ENCODE results near the gene SLTM.
"Not testable (repeated sequence)": the region's sequence is repeated elsewhere in the genome, so short reads cannot be mapped to it uniquely, and the experiment has no call there.

The SLTM gene

DNA sequence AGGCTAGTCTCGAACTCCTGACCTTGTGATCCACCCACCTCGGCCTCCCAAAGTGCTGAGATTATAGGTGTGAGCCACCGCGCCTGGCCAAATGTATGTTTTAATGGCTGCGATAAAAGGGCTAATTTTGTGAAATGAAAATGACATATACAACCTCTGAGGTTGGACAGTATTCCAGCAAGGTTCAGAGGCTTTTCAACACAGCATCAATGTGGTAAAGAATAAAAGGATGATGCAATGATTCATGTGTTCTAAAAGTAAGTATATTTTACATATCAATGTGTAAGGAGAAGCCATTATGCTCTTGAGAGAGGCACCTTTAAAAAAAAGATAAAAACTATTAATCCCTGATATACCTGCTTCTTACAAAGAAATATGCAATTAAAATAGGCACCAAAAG is 6.7 kb downstream of the SLTM start:
- no peak for DNase-seq

DNA sequence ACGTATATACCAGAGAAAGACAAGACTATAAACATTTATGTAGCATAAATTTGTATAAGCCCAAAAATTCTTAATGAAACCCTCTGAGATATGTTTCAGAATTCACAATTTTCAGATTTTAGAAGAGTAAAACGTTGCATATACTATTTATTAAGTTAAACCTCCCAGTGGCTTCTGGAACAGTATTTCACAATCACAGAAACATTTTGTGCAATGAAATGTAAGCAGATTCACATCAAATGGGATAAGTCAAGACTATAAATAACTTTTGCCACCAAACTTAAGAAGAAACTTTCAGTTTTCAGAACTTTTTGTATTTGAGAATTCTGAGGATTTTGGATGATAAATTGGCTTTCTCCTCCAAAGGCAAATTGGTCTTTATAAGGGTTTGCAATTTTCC is 9.2 kb downstream of the SLTM start:
- peak in 1 of 2 experiments; percentile 12 for DNase-seq

DNA sequence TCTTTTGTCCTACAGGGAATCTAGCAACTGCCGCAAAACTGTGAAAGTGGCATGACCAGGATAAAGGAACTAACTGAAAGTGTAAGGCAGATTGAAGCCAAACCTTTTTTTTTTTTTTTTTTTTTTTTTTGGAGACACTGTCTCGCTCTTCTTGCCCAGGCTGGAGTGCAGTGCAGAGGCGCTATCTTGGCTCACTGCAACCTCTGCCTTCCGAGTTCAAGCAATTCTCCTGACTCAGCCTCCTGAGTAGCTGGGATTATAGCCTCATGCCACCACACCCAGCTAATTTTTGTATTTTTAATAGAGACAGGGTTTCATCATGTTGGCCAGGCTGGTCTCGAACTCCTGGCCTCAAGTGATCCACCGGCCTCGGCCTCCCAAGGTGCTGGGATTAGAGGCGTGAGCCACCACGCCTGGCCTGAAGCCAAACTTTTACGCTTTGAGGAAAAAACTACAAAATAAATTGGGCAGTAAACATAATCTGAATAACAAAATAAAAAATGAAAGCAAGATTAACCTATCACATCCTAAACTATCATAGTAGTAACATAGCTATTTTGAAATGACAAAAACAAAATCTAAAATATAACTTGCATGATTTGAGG is 9.7 kb downstream of the SLTM start:
- no peak for DNase-seq

DNA sequence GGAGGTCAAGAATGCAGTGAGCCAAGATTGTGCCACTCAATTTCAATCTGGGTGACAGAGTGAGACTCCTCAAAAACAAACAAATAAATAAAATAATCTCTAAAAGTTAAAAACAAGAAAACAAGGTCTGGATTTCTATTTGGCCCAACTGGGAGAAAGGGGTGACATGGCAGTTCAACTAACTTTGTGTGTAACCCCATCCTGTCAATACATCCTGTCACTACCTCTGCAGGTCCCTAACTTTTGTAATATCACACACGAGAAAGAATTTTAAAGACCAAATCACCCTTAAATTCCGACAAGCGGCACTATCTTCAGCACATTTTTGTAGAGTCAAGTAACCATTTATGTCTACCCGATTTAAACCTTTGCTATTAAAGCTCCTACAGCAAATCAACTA is 10.2 kb downstream of the SLTM start:
- no peak for DNase-seq

DNA sequence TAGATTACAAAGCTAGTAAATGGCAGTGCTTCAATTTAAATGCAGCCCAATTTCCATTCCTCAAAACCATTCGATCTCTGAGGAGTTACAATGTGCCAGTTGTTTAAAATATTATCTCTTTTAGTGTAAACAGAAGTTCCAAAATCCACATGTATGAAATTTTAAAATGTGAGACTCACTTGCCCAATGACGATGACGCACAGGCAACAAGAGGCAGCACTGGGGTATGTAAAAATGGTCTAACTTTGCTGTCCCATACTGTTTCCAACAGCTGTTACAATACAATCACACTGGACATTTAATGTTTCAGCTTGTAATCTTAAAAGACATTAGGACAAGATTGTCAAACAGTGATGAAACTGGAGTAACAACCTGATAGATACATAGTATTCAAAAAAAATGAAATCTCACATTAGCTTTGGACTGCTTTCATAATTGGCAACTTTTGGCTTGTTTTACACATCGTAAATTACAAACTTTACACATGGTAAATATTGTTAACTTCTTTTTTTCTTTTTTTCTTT is 12.2 kb downstream of the SLTM start:
- no peak for DNase-seq

DNA sequence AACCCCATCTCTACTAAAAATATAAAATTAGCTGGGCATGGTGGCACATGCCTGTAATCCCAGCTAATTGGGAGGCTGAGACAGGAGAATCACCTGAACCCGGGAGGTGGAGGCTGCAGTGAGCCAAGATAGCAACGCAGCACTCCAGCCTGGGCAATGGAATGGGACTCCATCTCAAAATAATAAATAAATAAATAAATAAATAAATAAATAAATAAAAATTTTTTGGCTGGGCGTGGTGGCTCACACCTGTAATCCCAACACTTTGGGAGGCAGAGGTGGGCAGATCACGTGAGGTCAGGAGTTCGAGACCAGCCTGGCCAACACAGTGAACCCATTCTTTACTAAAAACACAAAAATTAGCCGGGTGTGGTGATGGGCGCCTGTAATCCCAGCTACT is 13.0 kb downstream of the SLTM start:
- not testable (repeated sequence) for DNase-seq

DNA sequence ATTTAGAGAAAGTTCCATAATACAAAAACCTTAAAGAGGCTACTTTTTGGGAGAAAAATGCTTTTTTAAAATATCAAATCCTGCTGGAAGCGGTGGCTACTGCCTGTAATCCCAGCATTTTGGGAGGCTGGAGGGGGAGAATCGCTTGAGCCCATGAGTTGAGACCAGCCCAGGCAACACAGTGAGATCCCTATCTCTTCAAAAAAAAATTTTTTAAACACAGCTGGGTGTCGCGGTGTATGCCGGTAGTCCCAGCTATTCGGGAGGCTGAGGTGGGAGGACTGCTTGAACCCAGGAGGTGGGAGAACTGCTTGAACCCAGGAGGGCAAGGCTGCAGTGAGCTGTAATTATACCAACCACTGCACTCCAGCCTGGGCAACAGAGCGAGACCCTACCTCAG is 14.2 kb downstream of the SLTM start:
- no peak for DNase-seq

DNA sequence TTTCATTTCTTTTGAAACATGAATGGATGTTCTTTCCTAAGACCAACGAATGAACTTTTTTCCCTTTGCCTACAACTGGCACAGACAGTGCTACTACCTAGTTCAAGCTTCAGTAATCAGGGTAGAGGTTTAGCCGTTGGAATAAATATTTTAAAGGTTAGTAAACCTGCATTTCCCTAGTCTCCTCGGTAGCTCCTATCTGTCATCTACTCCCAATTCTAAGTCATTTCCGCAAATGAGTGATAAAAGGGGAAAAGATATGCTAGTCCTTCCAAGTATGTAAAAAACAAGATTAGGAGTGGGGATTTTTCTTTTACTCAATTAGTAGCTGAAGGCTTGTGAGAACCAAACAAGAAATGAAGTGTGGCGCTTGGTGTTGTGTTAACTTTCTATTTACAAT is 15.2 kb downstream of the SLTM start:
- DNase-seq, result no peak

DNA sequence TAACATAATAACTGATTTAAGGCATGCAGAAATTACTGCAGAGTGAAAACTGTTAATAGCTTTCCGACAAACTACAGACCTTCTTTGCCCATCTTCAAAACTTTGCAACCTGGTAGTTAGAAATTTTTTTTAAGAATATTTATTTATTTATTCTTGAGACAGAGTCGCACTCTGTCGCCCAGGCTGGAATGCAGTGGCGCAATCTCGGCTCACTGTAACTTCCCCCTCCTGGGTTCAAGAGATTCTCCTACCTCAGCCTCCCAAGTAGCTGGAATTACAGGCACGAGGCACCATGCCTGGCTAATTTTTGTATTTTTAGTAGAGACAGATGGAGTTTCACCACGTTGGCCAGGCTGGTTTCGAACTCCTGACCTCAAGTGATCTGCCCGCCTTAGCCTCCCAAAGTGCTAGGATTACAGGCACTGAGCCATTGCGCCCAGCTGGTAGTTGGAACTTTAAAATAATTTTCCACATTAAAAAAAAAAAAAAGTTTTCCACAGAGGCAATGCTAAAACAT is 15.8 kb downstream of the SLTM start:
- not testable (repeated sequence) for DNase-seq

DNA sequence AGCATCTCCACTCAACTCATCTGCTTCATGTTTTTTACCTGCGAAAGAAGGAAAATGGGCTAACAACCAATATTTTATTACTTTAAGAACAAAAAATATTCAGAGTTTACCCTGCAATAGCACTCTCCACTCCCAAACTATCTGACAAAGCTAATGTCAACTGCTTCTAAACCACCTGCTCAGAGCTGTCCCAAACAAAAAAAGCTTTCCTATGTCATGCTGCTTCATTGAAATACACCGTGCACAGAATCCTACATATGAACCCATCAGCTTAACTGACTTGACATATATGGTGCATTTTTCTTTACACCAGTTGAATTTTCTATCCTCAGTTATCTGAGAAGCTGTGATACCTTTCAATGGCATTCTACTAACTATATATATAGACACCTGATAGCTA is 16.5 kb downstream of the SLTM start:
- no peak for DNase-seq

DNA sequence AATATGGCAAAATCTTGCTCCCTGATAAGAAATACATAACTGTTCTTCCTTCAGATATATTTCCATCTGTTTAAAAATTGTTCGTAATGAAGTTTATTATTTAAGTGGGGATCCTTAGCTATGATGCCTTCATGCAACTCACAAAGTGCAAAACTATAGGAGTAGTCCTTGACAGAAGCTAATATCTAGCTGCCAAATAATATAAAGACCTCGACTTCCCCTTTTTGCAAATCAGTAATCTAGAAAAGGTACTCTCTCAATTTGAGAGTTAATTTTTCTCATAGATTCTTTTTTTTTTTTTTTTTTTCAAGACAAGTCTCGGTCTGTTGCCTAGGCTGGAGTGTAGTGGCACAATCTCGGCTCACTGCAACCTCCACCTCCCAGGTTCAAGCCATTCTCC is 23.0 kb downstream of the SLTM start:
- DNase-seq, result no peak

DNA sequence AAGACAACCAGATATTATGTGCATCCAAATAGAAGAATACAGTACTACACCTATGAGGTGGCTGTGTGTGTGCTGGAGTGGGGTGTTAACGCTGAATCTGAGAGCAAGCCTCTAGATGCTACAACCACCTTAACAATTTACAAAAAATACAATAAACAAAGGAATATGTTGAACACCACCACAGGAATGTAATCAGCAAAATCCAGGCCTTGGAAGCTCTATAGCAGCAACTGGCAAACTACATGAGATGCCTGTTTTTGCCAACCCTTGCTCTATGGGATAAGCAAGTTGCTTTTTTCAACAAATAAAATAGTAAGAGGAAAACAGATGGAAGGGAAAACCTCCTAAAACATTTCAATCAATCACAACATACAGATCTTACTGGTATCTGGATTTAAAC is 23.9 kb downstream of the SLTM start:
- DNase-seq, result no peak

DNA sequence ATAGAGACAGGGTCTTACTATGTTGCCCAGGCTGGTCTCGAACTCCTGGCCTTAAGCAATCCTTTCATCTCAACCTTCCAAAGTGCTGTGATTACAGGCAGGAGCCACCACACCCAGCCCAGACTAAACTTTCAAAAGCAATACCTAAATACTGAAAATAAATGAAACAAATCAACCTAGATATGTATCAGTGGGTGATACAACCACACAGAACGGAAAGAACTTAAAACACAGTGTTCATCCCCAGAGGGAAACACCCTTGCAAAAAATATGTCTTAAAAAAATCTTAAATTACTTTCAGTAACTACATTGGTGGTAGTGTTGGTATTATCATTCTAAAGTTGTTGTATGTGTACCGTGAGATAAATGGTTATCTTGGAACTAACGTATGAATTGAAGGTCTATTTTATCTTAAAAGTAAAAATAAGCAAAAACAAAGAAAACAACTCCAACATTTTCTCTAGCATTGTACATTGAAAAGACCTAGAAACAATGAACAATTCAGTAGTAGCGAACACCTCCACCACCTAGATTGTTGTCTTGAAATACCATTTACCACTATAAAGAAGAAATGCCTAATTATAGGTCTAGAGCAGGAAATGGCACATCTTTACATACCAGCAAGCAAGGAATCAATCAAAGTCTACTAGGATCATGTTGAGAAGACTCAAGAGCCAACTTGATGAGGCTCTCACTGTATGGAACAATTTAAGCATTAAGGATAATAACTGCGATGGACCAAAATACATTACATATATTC is 24.7 kb downstream of the SLTM start:
- no peak for DNase-seq

DNA sequence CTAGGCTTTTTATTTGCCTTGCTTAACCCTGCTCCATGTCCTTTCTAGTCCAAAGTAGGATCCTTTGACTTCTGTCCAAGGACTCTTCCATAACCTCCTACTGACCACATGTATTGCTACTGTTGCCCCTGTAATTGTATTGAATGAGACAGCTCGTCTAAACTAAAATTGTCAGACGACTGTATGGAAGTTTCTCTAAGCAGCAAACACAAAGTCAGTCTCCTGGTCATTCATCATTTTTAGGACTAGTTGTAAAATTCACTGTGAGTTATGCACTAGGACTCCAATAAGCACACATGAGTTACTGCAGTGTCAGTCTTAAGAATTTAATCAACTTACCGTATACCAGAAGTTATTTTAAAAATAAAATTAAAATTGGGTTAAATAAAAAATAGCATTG is 32.8 kb downstream of the SLTM start:
- no peak for DNase-seq

DNA sequence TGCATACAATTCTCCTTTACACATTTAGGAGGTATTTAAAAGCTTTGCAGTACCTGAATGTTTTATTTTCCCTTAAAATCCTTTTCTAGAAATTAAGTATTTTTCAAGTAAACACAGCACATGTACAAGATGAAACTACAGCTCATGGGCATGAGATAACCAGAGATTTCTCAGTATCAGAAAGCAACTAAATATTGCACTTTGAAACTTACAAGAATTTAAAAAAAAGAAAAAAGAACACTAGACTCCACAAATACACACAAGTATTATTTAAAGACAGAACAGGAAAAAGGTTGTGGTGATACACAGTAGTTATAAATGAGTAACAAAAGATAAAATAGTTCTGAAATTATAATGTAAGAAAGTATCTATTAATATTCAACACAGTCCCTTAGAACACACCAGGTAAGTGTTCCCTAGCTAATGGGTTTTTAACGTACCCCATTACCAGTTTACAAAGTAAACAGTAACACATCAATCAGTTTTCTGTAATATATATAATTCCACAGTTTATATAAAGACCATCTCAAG is 35.3 kb downstream of the SLTM start:
- no peak for DNase-seq

DNA sequence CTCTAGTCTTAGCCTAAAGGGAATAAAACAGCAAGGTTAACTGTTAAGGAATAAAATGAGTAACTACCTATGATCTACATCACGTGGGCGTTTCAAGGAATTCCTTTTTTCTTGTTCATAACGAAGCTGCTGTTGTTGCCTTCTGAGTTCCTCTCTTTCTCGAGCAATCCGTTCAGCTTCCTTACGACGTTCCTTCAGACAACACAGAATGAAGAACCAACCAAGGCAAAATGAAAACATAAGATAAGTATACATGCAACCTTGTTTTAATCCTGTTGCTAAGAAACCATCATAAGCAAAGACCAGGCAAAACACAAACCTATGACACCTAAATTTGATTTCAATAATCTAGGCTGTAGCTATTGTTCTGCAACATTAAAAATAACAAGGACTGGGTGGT is 44.1 kb downstream of the SLTM start:
- DNase-seq, result no peak

DNA sequence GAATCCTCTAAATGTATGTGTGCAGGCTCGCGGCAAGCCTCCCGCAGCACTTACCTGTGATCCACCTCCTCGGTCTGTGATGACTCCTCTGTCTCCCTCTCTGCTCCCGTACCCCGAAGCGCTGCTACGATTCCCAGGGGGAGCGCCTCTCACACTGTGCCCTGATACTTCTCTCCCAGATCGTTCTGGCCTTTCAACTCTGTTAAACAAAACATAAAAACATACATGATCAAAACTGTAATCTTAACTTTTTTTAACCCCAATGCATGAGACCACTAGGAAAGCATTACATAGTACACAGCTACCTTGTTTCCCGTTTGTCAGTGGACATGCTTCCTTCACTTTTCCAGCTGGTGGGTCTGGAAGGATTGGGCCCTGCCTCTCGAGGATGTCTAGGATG is 46.6 kb downstream of the SLTM start:
- no peak for DNase-seq

DNA sequence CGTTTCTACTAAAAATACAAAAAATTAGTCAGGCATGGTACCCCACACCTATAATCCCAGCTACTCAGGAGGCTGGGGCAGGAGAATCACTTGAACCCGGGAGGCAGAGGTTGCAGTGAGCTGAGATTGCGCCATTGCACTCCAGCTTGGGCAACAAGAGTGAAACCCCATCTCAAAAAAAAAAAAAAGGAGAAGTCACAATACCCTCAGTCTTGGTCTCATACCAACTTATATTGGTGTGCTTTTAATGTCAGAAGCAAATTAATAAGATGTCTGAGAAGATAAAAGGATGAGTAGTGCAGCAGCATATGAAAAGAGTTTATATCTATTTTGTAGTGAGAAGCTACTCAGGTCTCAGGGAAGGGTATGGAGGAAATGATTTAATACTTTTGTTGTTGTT is 49.6 kb downstream of the SLTM start:
- DNase-seq, result peak; percentile 25 to 39

DNA sequence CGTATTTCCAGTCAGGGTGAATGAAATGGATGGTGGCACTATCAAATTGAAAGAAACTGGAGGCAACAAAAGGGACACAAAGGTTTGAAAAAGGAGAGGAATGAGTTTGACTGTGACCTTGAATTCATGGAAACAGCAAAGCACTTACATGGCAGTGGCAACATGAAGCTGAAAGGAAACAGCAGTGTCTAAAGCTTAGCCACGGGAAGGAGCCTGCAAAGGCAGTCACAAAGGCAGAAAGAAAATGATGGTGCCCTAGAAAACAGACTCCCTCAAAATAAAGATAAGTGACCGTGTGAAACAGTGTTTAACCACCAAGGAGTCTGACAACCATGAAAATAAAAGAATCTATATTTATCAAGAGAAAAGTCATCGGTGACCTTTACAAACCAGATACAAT is 51.2 kb downstream of the SLTM start:
- no peak for DNase-seq

DNA sequence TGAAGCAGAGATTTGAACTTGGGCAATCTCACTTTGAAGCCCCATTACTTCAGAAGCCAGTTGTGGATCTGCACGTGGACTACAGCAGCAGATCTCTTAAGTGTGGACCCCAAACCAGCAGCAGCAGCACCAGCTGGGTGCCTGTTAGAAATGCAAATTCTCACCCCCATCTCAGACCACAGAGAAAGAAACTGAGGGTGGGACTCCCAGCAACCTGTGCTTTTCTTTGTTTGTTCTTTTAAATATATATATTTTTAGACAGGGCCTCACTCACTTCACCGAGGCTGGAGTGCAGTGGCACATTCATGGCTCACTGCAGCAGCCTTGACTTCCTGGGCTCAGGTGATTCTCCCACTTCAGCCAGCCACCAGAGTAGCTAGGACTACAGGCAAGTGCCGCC is 53.2 kb downstream of the SLTM start:
- DNase-seq, result no peak

DNA sequence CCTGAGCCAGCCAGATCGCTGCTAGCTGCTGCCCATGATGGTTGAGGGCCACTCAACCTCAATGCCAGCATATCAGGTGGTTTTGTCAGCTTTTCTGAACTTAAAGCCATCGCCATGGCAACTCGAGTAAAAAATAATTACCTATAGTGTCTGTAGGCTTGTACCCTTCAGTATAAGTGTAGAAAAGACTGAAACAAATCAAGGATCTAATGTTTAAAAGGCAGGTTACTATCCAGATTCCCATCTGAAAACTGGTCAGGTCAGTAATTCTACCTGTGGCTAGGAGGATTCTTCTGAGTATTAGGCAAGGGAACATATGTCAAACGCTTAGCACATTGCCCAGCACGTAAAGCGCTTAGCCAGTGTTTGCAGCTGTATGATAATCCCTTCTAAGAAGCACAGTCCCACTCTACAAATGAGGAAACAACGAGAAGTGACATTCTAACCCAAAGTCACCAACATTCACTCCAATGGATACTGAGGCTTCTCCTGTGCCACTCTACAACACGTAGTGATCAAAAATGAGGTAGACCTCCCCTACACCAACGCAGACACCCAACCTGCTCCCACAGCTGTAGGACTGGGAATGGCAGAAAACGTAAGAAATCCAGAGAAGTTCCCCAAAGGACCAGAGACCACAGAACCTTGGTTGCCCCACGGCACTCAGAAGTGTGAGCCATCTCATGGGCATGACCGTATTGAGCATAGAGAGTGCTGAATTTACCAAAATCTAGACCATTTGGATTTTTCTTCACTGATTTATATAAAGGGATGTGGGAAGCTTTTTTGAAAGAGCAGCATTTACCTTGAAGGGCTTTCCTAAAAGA is 55.3 kb downstream of the SLTM start:
- DNase-seq, result no peak

DNA sequence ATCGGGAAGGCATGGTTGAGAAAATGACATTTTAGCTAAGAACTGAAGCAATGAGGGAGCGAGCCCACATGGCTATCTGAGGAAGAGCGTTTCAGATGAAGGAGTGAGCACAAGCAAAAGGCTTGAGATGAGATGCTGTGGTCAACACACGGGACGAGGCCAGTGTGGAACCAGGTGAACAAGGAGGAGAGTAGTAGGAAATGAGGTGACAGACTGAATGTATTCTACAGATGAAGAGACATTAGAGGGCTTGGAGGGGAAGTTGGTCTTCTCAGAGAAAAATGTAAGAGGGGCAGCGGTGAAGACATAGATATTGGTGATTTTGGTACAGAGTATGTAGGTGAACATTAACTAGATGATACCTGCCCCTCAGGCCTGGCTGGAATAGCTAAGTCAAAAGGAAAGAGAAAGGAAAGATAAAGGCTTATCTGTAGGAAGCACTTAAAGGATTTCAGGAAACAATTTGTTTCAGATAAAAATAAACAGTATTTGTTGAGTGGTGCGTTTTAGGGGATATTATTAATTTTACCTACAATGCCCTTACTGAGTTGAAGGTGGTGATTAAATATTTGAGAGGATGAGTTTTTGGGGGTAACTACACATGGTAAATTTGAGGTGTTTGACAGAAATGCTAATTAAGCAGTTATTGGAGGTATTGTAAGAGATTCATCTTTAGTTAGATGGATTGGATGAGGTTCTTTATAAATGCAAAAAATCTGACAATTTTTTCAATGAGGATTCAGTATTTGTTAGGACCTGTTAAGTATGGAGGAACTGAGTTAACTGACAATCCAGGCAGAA is 57.0 kb downstream of the SLTM start:
- DNase-seq, result no peak

DNA sequence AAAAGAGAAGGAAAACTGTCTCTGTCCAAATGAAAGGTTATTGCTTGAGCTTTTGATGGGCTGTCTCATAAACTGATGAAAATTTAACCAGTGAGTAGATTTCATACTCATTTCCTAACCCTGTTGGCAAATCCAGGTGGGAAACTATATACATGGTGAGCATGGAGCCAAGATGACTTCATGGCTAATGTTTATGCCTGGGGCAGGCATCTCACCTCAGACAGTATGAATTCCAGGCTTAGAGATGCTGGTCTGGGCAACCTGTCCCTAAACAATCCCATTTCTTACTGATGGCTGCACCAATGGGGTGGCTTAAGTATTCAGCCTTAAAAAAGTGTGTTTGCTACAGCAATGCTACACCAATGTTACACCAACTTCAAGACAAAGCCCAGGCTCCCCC is 58.1 kb downstream of the SLTM start:
- DNase-seq, result no peak
